GM12873 (cell line): ENCODE results near the gene ACSL6.

Experiments used
- CTCF ChIP-seq: IDR thresholded peaks from 2 replicates; pipeline ENCODE4 v1.5.1; 2012; ENCODE audit warnings: low read depth, mild to moderate bottlenecking, moderate library complexity, low read length, control low read depth; ENCODE audit not compliant: insufficient read depth; ENCODE audit errors: missing control alignments

The ACSL6 gene

GRCh38 chr5:131997727-131998117, 13.7 kb downstream of the ACSL6 start:
- no peak for TF ChIP-seq CTCF

GRCh38 chr5:131997026-131997726, 14.3 kb downstream of the ACSL6 start:
- no peak for TF ChIP-seq CTCF

DNA sequence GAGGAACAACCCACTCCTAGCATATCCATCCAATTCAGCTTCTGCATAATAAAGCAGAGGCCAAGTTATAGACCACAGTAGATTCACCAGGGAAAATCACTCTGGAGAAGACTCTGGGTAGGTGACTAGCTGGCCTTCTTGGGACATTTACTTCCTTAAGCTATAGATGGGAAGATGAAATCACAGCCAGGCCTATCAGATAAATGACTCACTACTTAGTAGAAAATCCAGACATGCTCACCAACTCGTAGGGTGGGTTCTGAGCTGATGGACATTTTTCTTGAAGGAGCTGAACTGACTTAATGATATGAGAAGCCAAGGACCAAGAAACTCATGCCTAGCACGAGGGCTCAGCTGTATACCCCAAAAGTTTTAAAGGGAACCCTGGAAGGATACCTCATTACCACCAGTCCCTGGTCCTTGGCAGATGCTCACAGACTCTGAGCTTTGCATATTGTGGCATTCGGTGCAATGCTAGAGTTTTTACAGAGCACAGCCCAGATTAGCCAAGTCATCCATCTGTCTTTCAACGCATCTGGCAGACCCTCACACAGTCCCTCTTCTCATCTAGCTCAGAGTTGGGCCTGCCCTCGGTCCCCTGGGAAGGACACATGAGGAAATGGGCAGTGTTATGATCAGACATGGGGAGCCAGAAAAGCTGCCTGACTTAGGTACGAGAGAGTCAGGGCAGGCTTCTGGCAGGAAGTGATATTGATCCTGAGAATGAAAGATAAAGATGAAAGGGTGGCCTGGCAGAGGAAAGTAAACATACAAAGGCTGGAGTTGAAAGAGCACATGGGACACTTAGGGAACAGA, 15.0 kb downstream of the ACSL6 start:
- no peak for TF ChIP-seq CTCF

DNA sequence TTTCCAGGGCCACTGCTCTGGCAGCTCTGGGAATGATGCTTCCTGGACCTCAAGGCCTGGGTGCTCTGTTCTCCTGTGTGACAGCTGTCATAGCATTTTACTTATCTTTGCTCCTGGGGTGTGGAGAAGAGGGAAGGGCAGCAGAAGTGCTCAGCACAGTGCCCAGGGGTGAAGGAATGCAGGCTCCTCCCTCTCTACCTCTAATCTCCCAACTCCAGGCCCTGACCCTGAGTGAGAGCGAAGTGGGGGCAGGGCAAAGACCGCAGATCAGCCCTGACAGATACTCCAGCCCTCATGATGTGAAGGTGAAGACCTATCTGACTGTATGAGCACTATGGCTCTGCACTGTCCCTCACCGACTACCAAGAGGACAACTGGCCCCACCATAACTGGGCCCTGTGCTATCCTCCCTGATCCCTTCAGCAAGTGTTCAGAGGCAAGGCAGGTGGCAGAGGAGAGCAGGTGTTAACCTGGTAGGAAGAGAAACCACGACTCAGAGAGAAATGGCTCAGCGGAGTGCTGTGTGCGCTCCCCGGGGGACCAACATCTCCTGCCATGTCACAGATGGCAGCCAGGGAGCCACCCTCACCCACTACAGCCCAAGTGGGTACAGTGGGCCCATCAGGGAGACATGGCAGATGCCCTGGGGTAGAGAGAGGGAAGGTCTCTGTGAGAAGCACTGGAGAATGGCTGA, 16.8 kb downstream of the ACSL6 start:
- TF ChIP-seq CTCF: no peak

DNA sequence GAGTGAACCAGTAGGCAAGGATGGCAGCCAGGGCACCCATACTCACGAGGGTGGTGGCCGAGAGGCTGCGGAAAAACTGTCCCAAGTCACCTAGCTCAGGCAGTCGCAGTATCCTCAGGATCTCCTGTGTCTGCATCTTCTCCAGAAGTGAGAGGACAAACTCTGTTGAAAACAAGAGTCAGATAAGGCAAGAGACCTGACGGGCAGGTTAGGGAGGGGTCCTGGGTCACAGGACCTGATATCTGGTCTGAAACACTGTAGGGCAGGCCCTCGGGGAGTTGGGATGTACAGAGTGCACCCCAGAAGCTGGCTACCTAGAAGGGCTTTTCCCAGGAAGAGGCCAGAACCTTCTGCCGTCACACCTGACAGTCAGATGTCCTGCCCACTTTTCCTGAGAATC, 17.4 kb downstream of the ACSL6 start:
- TF ChIP-seq CTCF: no peak

- no peak for TF ChIP-seq CTCF
Measured at GRCh38 chr5:131993676-131994075, 17.8 kb downstream of the ACSL6 start.

GRCh38 chr5:131992370-131992769, 19.1 kb downstream of the ACSL6 start:
- TF ChIP-seq CTCF: no peak
